GM21381 (cell line): ENCODE data around the gene MN1.
"Not testable (repeated sequence)": the region's sequence is repeated elsewhere in the genome, so short reads cannot be mapped to it uniquely, and the experiment has no call there.

Experiments
- ATAC-seq: cut with Tn5 transposase; IDR thresholded peaks from one replicate; pipeline ENCODE4 v1.9.1; 2021; ENCODE audit warnings: mild to moderate bottlenecking, moderate library complexity; ENCODE audit not compliant: unreplicated experiment

MN1 gene

GRCh38 chr22:27745809-27746208, 55.7 kb downstream of the MN1 start:
- no peak for ATAC-seq

GRCh38 chr22:27745154-27745553, 56.4 kb downstream of the MN1 start:
- no peak for ATAC-seq

GRCh38 chr22:27744078-27744477, 57.5 kb downstream of the MN1 start:
- ATAC-seq, result not testable (repeated sequence)

GRCh38 chr22:27740202-27740748, 61.3 kb downstream of the MN1 start:
- no peak for ATAC-seq

GRCh38 chr22:27737521-27737920, 64.0 kb downstream of the MN1 start:
- ATAC-seq, result no peak

- no peak for ATAC-seq
These were observed 67.5 kb downstream of the MN1 start for GRCh38 chr22:27734066-27734465.

- ATAC-seq, result no peak
These were observed 68.7 kb downstream of the MN1 start for GRCh38 chr22:27732841-27733240.

- ATAC-seq, result no peak
These were observed 69.2 kb downstream of the MN1 start for GRCh38 chr22:27732391-27732790.

- no peak for ATAC-seq
These were observed 69.9 kb downstream of the MN1 start for GRCh38 chr22:27731621-27732020.

GRCh38 chr22:27730641-27731433, 70.7 kb downstream of the MN1 start:
- no peak for ATAC-seq

- ATAC-seq, result no peak
These were observed 72.3 kb downstream of the MN1 start for GRCh38 chr22:27729246-27729645.

- ATAC-seq, result no peak
These were observed 73.7 kb downstream of the MN1 start for GRCh38 chr22:27727673-27728451.

- ATAC-seq, result no peak
These were observed 74.7 kb downstream of the MN1 start for GRCh38 chr22:27726686-27727449.

- ATAC-seq, result no peak
These were observed 75.2 kb downstream of the MN1 start for GRCh38 chr22:27726331-27726685.

- ATAC-seq, result no peak
These were observed 75.9 kb downstream of the MN1 start for GRCh38 chr22:27725661-27726060.

GRCh38 chr22:27724709-27725108, 76.8 kb downstream of the MN1 start:
- no peak for ATAC-seq

GRCh38 chr22:27724157-27724556, 77.4 kb downstream of the MN1 start:
- ATAC-seq, result no peak

- ATAC-seq, result no peak
These were observed 77.8 kb downstream of the MN1 start for GRCh38 chr22:27723708-27724107.

GRCh38 chr22:27723158-27723557, 78.4 kb downstream of the MN1 start:
- ATAC-seq, result no peak

GRCh38 chr22:27720860-27721259, 80.7 kb downstream of the MN1 start:
- no peak for ATAC-seq

- no peak for ATAC-seq
These were observed 81.9 kb downstream of the MN1 start for GRCh38 chr22:27719535-27720227.
